Activated CD8-positive, alpha-beta memory T cell treated with anti-CD3 and anti-CD28 coated beads, Interleukin-2, amount 50 U/mL, for 1 hour (primary cell): Measurements from ENCODE around the gene RNASE13.
A peak's percentile ranks its signal among the peaks of the same experiment; 100 is the strongest.
"Not testable (repeated sequence)": the region's sequence is repeated elsewhere in the genome, so short reads cannot be mapped to it uniquely, and the experiment has no call there.

ENCODE experiments used
- DNase-seq: peaks from one replicate; pipeline ENCODE4 v3.0.0-alpha.2; 2020; ENCODE audit errors: extremely low read depth

RNASE13 gene

DNA sequence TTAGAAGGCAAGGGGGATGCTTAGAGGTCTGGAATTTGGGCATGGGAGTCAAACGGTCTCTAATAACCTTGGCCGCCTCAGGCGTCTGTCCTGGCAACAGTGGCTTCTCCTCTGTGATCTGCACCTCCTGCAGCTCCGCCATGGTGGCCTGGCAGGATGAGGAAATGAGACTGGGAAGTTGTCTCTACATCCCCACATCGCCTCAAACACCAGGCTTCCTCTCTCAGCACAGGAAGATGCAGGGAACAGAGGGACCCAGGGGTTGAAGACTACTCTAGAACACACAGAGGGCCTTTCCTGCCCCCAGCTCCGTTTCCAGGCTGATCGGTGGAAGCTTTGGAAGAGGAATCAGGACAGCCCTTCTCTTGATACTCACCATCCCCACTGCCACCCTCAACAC, 11.4 kb downstream of the RNASE13 start:
- no peak for DNase-seq

DNA sequence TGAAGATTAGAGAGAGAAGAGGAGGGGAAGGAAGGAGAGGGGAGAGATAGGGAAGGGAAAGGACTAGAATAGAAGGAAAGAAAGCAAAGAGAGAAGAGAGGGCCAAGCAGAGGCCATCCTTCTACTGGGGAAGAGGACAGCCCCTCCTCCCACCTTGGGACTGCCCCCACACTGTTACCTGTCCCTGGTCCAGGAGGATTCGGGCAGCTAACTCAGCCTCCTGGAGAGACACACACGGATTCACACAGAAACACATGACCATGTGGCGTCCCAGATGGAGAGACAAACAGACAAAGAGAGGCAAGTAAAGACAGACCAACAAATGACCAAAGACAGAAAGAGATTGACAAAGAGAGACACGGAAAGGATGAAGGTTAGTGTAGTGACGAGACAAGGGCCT, 11.9 kb downstream of the RNASE13 start:
- no peak for DNase-seq

DNA sequence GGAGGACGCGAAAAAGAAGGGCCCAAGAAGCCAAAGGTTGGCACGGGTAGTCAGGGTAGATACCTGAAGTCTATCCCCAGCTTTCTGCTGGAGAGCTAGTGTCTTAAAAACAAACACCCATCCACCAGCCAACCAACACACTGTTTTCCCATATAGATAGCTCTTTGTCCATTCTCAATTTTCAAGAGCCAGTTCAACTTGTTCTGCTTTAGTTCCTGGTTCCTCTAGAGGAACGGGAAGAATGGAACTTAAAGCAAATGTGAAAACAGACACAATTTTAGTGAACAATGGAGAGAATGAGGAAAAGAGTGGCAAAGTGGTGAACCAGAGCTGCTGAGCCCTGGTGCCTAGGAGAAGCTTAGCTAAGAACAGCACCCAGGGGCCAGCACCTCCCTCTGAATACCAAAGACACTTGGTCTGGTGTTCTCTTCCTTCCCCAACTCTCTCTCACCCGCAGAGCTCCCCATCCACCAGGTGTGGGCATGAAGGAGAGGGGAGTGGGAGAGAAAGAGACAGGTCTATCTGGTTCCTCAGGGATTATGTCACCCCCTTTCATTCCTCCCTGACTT, 13.5 kb downstream of the RNASE13 start:
- DNase-seq, result no peak

DNA sequence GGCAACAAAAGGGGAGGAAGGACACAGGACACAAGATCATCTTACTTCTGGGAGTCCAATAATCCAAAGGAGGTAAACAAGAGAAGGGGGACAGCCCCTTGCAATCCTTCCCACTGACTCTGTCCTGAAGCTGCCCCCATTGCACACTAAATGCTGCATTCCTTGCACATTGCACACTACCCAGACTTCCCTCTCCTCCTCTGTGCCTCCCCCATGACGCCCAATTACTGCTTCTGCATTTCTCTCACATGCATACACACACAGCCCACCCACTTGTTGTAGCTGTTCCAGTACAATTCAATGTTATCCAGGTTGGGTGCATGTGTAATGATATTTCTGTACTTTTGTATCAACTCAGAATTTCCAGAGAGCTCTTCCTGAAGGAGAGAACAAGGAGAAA, 15.2 kb downstream of the RNASE13 start:
- DNase-seq, result no peak

DNA sequence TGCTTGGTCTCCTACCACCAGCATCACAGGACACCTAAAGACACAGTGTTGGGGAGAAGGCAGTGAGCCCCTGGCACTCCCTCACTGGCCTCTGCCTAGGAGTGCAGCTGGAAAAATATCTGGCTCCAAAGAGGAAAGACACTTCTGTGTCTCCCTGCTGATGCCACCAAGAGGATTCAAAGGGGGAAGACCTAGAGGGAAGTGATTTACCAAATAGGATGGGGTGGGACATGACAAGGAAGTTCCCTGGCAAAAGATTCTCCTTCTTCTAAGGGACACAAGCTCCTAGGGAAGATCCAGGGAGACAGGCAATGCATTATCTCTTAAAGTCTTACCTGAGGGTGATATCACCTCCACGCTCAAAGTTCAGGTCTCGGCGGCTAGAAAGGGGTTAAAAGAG, 15.8 kb downstream of the RNASE13 start:
- no peak for DNase-seq

DNA sequence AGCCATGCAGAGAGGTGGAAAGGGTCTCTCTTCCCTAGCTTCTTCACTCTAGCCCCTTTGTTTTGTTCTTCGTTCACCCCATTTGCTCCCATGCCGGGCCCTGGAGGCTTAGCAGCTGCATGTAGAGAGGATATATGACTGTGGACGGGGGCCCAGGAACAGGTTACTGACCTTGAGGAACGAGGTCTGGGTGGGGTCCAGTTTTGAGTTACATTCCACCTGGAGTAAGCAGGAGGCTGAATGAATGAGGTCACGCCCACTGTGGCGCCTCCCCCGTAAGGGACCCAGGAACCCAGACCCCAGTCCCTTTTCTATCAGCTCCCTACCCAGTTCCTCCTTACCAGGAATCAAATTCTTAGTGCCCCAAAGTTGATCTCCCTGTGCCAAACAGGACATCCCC, 16.3 kb downstream of the RNASE13 start:
- no peak for DNase-seq

DNA sequence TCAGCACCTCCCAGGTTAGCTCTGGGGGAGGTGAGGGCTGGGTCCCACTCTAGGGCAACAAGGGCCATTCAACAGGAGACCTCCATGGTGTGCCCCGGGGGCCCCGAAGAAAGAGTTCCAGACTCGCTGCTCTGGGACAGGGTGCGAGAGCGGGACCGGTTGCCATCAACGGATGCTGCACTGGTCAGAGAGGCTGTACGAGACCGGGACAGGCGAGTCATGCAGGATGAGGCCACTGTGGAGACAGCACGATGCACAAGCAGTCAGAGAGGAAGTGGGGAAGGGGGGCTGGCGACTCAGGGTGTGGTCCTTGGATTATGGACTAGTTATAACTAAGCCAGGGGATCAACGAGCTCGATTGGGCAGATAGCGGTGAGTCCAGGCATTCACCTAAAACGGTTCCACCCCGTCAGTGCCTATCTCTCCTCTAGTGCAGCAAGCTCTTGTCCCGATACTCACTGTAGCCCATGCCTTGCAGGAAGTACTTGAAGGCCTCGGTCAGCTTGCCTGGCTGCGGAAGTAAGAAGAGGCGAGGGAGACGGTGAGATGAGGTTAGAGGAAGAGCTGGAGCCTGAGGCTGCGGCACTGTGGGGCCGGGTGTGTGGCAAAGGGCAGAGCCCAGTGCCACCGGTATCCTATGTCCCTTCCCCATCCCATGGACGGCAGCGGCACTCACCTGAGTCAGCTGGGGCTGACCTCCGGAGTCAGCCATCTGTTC, 16.9 kb downstream of the RNASE13 start:
- no peak for DNase-seq

DNA sequence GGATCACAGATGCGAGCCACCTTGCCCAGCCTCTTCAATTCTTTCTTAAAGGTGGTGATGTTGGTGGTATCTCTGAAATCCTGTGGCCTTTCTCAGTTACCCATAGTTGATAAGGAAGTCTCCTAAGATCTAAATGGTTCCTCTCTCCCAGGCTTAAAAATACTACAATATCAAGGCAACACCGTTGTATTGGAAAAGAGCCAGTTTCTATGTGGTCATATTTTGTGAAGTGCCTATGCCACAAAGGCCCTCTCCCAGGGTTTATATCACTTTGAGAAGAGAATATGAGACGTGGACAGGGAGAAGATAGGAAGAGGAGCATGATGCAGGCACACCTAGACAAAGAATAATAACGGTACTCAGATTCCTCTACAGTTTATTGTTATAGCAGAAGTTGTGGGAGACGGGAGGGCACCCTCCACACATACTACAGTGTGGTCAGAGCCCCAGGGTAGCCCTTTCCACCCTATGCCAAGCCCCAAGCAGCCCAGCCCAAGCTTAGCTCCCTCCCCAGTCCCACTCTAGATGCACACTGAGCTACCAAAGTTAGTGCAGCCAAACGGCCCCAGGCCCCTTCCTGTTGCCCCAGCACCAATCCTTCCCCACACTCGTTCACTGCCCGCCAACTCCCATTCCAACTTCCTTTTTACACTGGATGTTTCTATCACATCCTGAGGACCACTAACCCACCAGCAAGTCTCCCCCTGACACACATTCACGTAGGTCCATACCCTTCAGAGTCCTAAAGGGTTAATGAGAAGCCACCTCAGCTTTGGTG, 18.0 kb downstream of the RNASE13 start:
- DNase-seq, result no peak

DNA sequence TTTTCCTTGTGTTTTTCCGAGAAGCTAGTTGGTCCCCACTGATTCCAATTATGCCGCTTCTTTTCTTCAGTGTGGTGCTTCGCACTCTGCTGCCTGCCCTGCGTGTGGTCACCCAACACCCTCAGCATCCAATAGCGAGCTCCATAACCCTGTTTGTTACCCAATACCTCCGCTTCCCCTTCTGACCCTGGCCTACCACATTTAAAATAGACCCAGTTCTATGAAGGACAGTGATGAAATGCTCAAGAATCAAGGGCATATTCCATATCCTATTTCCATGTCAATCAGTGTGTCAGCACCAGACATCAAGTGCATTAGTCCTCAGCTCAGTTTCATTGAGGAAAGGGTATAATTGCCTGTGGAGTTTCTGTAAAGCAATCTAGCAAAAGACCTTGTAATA, 19.3 kb downstream of the RNASE13 start:
- no peak for DNase-seq

DNA sequence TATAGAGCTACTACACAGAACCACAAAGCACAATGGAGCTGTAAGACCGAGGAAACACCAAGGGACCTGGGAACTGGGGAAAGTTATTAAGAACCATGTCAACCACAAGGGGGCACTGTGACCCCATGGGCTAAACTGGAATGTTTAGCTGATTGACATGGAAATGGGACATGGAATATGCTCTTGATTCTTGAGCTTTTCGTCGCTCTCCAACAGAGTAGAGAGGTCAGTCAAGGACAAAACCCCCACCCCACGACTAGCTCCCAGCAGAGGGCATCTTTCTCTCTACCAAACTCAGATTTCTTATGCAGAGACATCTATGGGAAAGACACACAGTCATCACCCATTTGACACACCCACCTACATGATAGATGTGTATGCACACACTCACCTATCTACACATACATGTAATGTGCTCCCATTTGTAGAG, 19.8 kb downstream of the RNASE13 start:
- DNase-seq, result peak; percentile 51

DNA sequence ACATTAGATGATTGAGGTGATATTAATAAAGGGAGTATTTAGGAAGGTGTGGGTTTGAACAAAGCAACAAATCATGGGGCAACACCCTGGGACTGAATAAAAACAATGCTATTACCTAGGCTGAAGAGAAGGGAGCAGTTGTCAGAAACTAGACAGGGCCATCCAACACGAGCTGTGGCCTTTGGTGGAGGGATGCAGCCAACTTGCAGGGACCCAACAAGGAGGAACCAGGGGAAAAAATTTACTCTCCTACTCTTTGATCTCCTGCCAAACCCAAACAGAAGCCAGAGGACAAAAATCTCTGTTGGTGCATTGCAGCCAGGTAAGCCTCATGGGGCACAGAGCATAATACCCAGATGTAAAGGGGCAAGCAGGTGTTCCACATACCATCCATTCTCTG, 23.5 kb downstream of the RNASE13 start:
- DNase-seq, result no peak

DNA sequence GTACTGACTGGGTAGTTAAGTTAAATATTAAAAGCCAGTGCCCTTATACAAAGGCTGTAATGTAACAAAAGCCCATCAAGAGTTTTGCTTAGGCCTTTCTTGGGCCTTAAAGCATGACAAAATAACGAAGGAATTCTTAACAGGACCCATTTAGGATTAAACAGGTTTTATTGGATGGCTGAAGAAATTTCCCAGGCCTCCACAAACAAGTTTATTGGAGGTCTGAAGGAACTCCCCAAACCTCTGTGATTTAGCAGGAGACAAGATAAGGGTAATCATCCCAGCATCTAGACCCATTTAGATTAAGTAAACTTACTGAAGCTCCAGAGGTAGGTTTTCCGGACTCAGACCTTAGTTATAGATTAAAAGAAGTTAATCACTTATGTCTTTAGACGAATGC, 24.9 kb downstream of the RNASE13 start:
- not testable (repeated sequence) for DNase-seq

DNA sequence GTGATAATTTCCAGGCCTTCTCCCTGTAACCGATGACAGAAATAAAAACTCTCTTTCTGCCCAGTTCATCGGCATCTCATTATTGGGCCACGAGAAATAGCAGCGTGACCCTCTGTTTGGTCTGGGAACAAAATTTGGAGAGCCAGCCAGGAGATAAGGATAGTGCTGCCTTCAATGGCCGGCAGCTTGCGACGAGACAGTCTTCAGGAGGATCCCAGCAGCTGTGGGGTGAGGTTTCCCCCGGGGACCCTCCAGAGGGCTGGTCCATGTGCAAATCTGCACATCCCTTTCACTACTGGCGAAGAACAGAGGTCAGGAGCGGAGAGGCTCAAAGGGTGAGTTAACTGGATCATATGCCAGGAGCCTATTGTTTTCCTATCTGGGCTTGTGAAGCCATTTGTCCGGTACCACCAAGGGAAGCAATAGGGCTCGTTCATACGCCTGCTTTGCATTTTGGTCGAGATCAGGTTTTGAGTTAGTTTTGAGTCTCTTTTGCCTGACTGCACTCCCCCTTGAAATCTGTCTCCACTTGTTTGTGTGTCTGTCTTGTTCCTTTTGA, 30.7 kb downstream of the RNASE13 start:
- DNase-seq, result no peak

DNA sequence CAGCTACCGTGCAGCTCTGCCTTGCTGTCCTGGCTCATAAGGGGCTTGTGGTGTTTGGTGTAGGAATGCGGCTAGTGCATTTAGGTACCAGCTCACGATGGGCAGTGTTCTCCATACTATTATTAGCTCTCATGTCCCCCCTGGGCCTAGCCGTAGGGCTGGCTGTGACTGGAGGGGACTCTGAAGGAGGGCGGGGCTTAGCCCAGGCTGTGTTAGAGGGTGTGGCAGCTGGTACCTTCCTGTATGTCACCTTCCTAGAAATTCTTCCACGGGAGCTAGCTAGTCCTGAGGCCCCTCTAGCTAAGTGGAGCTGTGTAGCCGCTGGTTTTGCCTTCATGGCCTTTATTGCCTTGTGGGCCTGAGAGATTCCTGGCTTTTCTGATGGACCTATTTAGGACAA, 33.4 kb downstream of the RNASE13 start:
- DNase-seq, result no peak

DNA sequence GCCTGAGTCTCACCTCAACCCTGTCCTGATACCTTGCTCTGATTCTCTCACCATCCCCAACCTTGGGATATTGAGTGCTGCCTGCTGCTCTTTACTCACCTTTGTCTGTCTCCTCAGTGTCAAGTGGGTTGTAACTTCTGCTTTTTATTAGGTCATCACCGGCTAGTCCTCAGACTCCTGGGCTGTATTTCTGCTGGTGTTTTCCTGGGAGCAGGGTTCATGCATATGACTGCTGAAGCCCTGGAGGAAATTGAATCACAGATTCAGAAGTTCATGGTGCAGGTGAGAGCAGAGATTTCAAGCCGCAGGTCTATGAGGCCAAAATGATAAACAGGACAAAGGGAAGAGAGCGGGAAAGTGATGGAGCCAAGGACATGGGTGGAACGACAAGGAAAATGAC, 35.0 kb downstream of the RNASE13 start:
- no peak for DNase-seq

DNA sequence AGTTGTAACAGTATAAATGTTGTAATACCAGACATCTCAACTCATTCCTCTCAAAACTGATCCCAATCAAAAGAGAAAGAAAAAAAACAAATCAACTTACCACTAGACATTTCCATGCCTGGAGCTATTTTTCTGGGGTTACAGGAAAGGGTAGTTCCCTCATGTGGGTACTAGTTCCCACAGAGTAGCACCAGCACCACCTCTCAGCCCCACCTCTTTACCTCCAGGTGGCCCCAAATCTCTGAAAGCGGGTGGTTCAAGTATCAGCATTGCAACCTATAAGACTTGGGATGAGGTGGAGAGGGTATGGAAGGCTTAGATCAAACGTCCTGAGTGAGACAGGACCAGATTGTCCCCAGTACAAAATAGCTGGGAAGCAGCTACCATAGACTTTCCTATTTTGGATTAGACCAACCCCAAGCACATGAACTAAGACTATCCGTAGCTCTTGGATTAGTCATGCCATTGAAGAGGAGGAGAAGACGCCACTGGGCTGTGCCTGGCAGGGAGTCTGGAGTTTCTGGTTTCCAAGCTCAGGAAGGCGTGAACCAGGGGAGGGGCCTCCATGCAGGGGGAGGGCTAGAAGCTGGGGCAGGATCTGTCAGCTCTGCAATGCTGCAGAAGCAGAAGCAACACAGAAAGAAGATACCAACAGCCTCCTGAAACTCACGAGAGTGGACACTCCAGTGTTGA, 35.8 kb downstream of the RNASE13 start, which contains the start of gene SLC39A2:
Gene SLC39A2, plus strand, starts transcription at position 620 of the 693 bp plus-strand sequence. CDS start 154 bp downstream, outside the sequence.
- DNase-seq, result no peak

DNA sequence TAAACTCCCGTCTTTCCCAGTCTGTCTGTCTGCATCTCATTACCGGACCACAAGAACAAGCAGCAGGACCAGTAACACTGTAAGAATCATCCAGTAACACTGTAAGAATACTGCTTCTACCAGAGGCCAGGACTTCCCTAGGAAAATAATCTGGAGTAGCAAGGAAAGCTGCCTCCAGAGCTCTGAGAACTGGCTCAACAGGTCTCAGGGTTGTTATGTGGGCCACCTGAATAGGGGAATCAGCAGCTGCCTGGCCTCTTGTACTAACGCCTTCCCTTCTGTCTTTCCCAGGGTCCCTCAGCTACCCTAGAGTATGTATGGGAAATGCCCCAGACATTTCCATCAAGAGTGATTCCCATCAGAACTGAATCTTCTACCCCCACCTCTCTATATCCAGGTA, 36.5 kb downstream of the RNASE13 start:
- DNase-seq, result no peak

DNA sequence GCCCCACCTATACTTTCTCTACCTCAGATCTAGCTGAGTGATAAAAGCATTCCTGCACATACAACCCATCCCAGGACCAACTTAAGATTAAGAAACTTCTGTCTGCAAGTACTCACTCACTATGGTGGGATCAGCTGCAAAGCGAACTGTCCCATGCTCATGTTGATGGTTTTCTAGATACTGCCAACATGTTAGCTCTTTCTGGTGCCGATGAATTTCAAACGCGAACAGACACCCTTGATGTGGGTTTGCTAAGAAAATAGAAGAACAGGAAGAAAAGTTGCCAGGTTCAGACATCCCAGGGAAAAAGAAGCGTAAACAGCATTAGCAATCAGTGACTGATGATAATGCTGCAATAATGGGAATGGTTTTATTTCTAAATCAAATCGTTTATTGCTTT, 37.0 kb downstream of the RNASE13 start:
- DNase-seq, result no peak

DNA sequence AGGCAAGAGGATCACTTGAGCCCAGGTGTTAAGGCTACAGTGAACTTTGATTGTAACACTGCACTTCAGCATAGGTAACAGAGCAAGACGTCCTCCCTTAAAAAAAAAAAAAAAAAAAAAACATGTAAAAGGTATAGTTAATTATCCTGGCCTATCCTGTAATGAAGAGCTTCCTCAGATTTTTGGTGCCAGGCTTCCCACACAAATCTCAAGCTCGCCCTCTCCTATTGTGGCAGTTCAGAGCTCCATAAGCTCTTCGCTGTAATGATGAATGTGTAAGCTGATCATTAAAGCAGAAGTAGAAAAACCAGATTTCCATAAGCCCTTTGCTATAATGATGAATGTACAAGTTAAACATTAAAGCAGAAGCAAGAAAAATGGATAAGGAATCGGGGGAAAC, 37.5 kb downstream of the RNASE13 start:
- no peak for DNase-seq

DNA sequence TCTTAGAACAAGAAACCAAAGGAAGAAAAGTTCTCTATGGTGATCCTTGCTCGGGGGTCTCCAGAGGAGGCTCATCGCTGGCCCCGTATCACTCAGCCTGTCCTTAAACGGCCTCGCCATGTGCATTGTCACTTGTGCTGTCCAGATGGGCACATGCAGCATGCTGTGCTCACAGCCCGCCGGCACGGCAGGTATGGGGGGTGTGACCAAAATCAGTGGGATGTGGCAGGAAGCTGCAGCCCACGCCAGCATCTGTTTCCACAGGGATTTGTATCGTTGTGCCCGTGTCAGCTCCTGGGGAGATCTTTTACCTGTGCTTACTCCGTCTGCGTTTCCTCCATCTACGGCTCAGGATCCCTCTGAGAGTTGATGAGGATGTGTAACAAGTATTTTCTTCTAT, 38.1 kb downstream of the RNASE13 start:
- DNase-seq, result no peak

DNA sequence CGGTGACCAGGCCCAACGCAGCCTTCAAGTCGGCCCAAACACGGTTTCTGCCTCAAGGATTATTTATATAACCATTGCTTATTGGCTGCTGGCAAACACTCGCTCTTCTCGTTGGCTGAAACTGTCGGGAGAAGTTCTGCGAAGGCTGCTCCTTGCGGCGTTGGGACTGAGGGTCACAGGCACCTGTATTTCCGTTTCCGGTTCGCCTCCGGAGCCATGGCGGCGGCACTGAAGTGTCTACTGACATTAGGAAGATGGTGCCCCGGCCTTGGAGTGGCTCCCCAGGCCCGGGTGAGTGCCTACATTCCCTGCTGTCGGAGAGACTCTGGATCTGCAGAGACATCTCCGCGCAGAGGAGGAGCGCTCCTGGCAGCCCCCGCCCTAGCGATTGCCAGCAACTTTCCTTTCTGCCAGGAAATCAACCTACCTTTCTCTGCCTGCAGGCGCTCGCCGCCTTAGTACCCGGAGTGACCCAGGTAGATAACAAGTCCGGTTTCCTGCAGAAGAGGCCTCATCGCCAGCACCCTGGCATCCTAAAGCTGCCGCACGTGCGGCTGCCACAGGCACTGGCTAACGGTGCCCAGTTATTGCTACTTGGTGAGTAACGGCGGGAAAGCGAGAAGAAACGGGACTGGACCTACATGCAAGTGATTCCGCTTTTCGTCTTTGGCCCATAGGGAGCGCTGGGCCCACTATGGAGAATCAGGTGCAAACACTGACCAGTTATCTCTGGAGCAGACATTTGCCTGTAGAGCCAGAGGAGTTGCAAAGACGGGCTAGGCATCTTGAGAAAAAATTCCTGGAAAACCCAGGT, 44.6 kb downstream of the RNASE13 start, which contains the start of gene METTL17:
Gene METTL17, plus strand, starts transcription at position 194 of the 814 bp plus-strand sequence. Its CDS starts 23 bp downstream, at position 217.
- DNase-seq, result peak; percentile 64
